GM12878 (cell line): Measurements from ENCODE around the gene PRKN. TPM values are rescaled to one million over a fixed set of nuclear protein-coding genes. Genes with fewer than 3 reads are reported as not detected.

ENCODE experiments used
- ATAC-seq: fragments of 200-7000 bp; cut with Tn5 transposase; 3 replicates; pipeline ENCODE4 v1.9.1; 2020; ENCODE audit warnings: mild to moderate bottlenecking, moderate library complexity
- BruUV-seq: library from RNA; stranded (reverse); fragments of 400-500 nt; replicated peaks from 2 replicates; lab custom pipeline; 2021; lab: Mats Ljungman, UMichigan
- CTCF ChIA-PET: fragments of 300-600 bp; sonication (Branson Sonifier 250); formaldehyde crosslinking; extraction: SDS; loops from one replicate; lab custom pipeline; 2021; ENCODE audit warnings: inconsistent platforms; lab: Yijun Ruan, JAX
- POLR2A ChIA-PET: fragments of 350-600 bp; formaldehyde crosslinking; extraction: SDS; loops from one replicate; lab custom pipeline; 2021; ENCODE audit warnings: inconsistent platforms; lab: Charles Lee
- RAD21 ChIA-PET: fragments of 300-600 bp; sonication (Branson Sonifier 250); formaldehyde crosslinking; loops from one replicate; lab custom pipeline; 2023; ENCODE audit warnings: antibody characterized with exemption; ENCODE audit not compliant: unreplicated experiment; lab: Charles Lee
- SMC1A ChIA-PET: fragments of 300-600 bp; sonication (Branson Sonifier 250); formaldehyde crosslinking; loops from one replicate; lab custom pipeline; 2023; ENCODE audit not compliant: unreplicated experiment, uncharacterized antibody; lab: Charles Lee
- DNase-seq: peaks from one replicate; pipeline ENCODE4 v3.0.0-alpha.2; 2011; ENCODE audit warnings: low read depth, low spot score
- FAIRE-seq: peaks from 3 replicates; lab custom pipeline; 2011; peaks lifted over from hg19 to GRCh38; lab: Jason Lieb, UNC
- H2AFZ ChIP-seq: 2 replicates; pipeline ENCODE4 v1.6.0; 2011; ENCODE audit warnings: low read depth, low read length, control low read depth; ENCODE audit not compliant: control insufficient read depth
- H3K27ac ChIP-seq: 2 replicates; pipeline ENCODE4 v1.5.1; 2011; ENCODE audit warnings: control low read depth; ENCODE audit not compliant: control insufficient read depth, insufficient read depth
- H3K27me3 ChIP-seq, 2 experiments: replicated peaks in 1 of 2; 2 replicates each; pipeline versions ENCODE4 v1.6.0 to v1.6.1; 2011; ENCODE audit warnings: low read length in 1 of 2; ENCODE audit not compliant: control insufficient read depth in 2 of 2, insufficient read depth in 2 of 2
- H3K36me3 ChIP-seq, 2 experiments: 2 replicates each; pipeline ENCODE4 v1.5.1; 2011; ENCODE audit warnings: low read length in 1 of 2; ENCODE audit not compliant: control insufficient read depth in 2 of 2, insufficient read depth in 2 of 2
- H3K4me1 ChIP-seq: 2 replicates; pipeline ENCODE4 v1.6.1; 2011; ENCODE audit warnings: mild to moderate bottlenecking, low read length, moderate library complexity, mixed read lengths; ENCODE audit not compliant: control insufficient read depth, insufficient read depth
- H3K4me2 ChIP-seq: 2 replicates; pipeline ENCODE4 v1.6.0; 2011; ENCODE audit warnings: control low read depth; ENCODE audit not compliant: control insufficient read depth, insufficient read depth
- H3K4me3 ChIP-seq: fragments of 200-600 bp; sonication (generic); 2 replicates; pipeline ENCODE4 v1.5.1; 2016
- H3K79me2 ChIP-seq: 2 replicates; pipeline ENCODE4 v1.6.0; 2011; ENCODE audit warnings: low read length; ENCODE audit not compliant: control insufficient read depth, insufficient read depth
- H3K9ac ChIP-seq: 2 replicates; pipeline ENCODE4 v1.8.0; 2011; ENCODE audit warnings: low read length, control low read depth, mixed read lengths; ENCODE audit not compliant: control insufficient read depth, insufficient read depth
- H3K9me3 ChIP-seq: replicated peaks from 3 replicates; pipeline ENCODE4 v1.5.1; 2011; ENCODE audit warnings: mild to moderate bottlenecking, low read length; ENCODE audit not compliant: control insufficient read depth, insufficient read depth
- H4K20me1 ChIP-seq: 2 replicates; pipeline ENCODE4 v1.6.0; 2011; ENCODE audit not compliant: control insufficient read depth, insufficient read depth
- ASH2L ChIP-seq: fragments of 300-600, 200-600 bp; sonication (generic); IDR thresholded peaks from 2 replicates; pipeline ENCODE4 v1.6.1; 2017; ENCODE audit warnings: low read depth, mild to moderate bottlenecking, borderline replicate concordance
- ATF7 ChIP-seq: fragments of 450-650 bp; IDR thresholded peaks from 2 replicates; pipeline ENCODE4 v1.6.1; 2016; ENCODE audit warnings: low read depth, mild to moderate bottlenecking
- CBFB ChIP-seq: IDR thresholded peaks from 2 replicates; pipeline ENCODE4 v1.6.1; 2016; ENCODE audit warnings: antibody characterized with exemption, low read depth
- CBX5 ChIP-seq: sonication (generic); IDR thresholded peaks from 2 replicates; pipeline ENCODE4 v1.6.1; 2016; ENCODE audit warnings: low read depth, moderate library complexity, mild to moderate bottlenecking, inconsistent platforms
- CUX1 ChIP-seq: IDR thresholded peaks from 2 replicates; pipeline ENCODE4 v1.6.1; 2012; ENCODE audit warnings: improper control_type of control experiment, low read depth, low read length; ENCODE audit not compliant: insufficient replicate concordance
- HCFC1 ChIP-seq: fragments of 150-350 bp; IDR thresholded peaks from 2 replicates; pipeline ENCODE4 v1.6.1; 2014; ENCODE audit warnings: low read length
- HDAC6 ChIP-seq: fragments of 200-600 bp; sonication (generic); IDR thresholded peaks from one replicate; pipeline ENCODE4 v1.8.0; 2017; ENCODE audit warnings: antibody characterized with exemption; ENCODE audit not compliant: unreplicated experiment
- IKZF1 ChIP-seq: fragments of 450-650 bp; conservative IDR thresholded peaks from 2 replicates; pipeline ENCODE4 v1.6.1; 2017; ENCODE audit warnings: antibody characterized with exemption, mild to moderate bottlenecking
- MEF2A ChIP-seq: IDR thresholded peaks from 2 replicates; pipeline ENCODE4 v1.6.1; 2011; ENCODE audit warnings: low read depth, mild to moderate bottlenecking, low read length, moderate library complexity; ENCODE audit not compliant: insufficient read depth
- NFYA ChIP-seq: IDR thresholded peaks from 2 replicates; pipeline ENCODE4 v1.6.1; 2011; ENCODE audit warnings: low read depth, mild to moderate bottlenecking, low read length, improper control_type of control experiment, borderline replicate concordance
- NR2F1 ChIP-seq: fragments of 450-650 bp; conservative IDR thresholded peaks from 2 replicates; pipeline ENCODE4 v1.6.1; 2017; ENCODE audit warnings: mild to moderate bottlenecking
- POLR2AphosphoS5 ChIP-seq: IDR thresholded peaks from 2 replicates; pipeline ENCODE4 v1.6.1; 2011; ENCODE audit warnings: mild to moderate bottlenecking, low read length, inconsistent platforms
- RBBP5 ChIP-seq: fragments of 200-600 bp; sonication (generic); conservative IDR thresholded peaks from 2 replicates; pipeline ENCODE4 v1.6.1; 2016
- SMAD1 ChIP-seq: fragments of 450-650 bp; IDR thresholded peaks from 2 replicates; pipeline ENCODE4 v1.6.1; 2018; ENCODE audit warnings: mild to moderate bottlenecking, low read depth; ENCODE audit not compliant: partially characterized antibody
- SREBF2 ChIP-seq: IDR thresholded peaks from 2 replicates; pipeline ENCODE4 v1.6.1; 2012; ENCODE audit warnings: mild to moderate bottlenecking, low read length
- SRF ChIP-seq, 2 experiments: IDR thresholded peaks; 2 replicates each; pipeline ENCODE4 v1.6.1; 2011; ENCODE audit warnings: low read depth in 2 of 2, low read length in 2 of 2, mild to moderate bottlenecking in 1 of 2, moderate library complexity in 1 of 2
- ZNF274 ChIP-seq: IDR thresholded peaks from one replicate; pipeline ENCODE4 v1.8.0; 2011; ENCODE audit not compliant: insufficient read length, insufficient read depth
- ZNF384 ChIP-seq: IDR thresholded peaks from 2 replicates; pipeline ENCODE4 v1.6.1; 2012; ENCODE audit warnings: low read depth, mild to moderate bottlenecking, low read length, improper control_type of control experiment, borderline replicate concordance
- WGBS: methylation state at CpG from one replicate; pipeline ENCODE4 v1.1.6; 2016; ENCODE audit warnings: low lambda C conversion rate; ENCODE audit not compliant: insufficient replicate concordance, insufficient coverage; ENCODE audit errors: missing lambda C conversion rate; 5-methylcytosine and 5-hydroxymethylcytosine counted together
- in situ Hi-C: fragments of 300-500 bp; cut with MboI; formaldehyde crosslinking; loops from 9 replicates; pipeline ENCODE4 v1.14.3; 2018; ENCODE audit warnings: mixed read lengths
- intact Hi-C: fragments of 100-400 bp; cut with micrococcal nuclease; formaldehyde crosslinking; loops from one replicate; pipeline ENCODE4 v1.14.2; 2022; ENCODE audit not compliant: unreplicated experiment
- polyA plus RNA-seq, 11 experiments: library from polyadenylated mRNA; depleted of rRNA in 4 of 11; unstranded in 6 of 11; stranded (reverse) in 5 of 11; fragments of >200 nt; fragmentation: Nextera tagmentation in 4 of 11; fragmentation: Illumina TruSeq in 1 of 11; extraction: Ambion mirVana in 4 of 11; extraction: Trizol in 1 of 11; gene quantifications; 1 replicate in 1 of 11; 2 replicates in 10 of 11; pipeline versions ENCODE4 v1.2.1 to v1.2.3, GENCODE V29; 2011 to 2016; ENCODE audit warnings: inconsistent platforms in 2 of 11, missing spikeins in 2 of 11, low read depth in 1 of 11
- total RNA-seq, 4 experiments: library from RNA; depleted of rRNA in 3 of 4; stranded (reverse); fragments of >200 nt in 3 of 4; fragmentation: Illumina TruSeq in 1 of 4; extraction: Trizol in 1 of 4; gene quantifications; 2 replicates each; pipeline versions ENCODE4 v1.2.1 to v1.2.3, GENCODE V29; 2013 to 2021
- TF ChIP-seq, protein P1 (sequence below): fragments of 450-650 bp; IDR thresholded peaks from 2 replicates; pipeline ENCODE4 v1.6.1; 2016; ENCODE audit warnings: mild to moderate bottlenecking

Gene PRKN
- total and polyA plus RNA-seq, 10 of the 15 experiments (the other 5 are each of a cell fraction or from before 2014, with no cell fraction given): 0.06 to 0.09 TPM; not detected in 8

- no peaks in the 10 kb centered on the region for H4K20me1 ChIP-seq
- TF ChIP-seq SREBF2: no peak
- no peak for TF ChIP-seq POLR2AphosphoS5
- no peak for TF ChIP-seq SRF (IDR thresholded peaks at IDR 0.05; ENCODE audit: low read depth in 2 of 2, low read length in 2 of 2)
- no peak for TF ChIP-seq NFYA
- no peak for TF ChIP-seq NR2F1
- TF ChIP-seq, protein P1, sequence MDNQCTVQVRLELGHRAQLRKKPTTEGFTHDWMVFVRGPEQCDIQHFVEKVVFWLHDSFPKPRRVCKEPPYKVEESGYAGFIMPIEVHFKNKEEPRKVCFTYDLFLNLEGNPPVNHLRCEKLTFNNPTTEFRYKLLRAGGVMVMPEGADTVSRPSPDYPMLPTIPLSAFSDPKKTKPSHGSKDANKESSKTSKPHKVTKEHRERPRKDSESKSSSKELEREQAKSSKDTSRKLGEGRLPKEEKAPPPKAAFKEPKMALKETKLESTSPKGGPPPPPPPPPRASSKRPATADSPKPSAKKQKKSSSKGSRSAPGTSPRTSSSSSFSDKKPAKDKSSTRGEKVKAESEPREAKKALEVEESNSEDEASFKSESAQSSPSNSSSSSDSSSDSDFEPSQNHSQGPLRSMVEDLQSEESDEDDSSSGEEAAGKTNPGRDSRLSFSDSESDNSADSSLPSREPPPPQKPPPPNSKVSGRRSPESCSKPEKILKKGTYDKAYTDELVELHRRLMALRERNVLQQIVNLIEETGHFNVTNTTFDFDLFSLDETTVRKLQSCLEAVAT: no peak
- no peak for TF ChIP-seq CBFB
- no peak for TF ChIP-seq IKZF1
- TF ChIP-seq ZNF274: no peak
- TF ChIP-seq RBBP5: no peak
- TF ChIP-seq HCFC1: no peak
- no peak for TF ChIP-seq CBX5
- TF ChIP-seq HDAC6: no peak
- TF ChIP-seq MEF2A: no peak
- no peak for TF ChIP-seq CUX1
- no peak for TF ChIP-seq ZNF384
- no peak for TF ChIP-seq ASH2L
- no peak for TF ChIP-seq SMAD1
- no peak for TF ChIP-seq ATF7
- no peaks in the 10 kb centered on the region for H3K79me2 ChIP-seq
- no TSS peak for BruUV-seq
- ChIA-PET RAD21 (no interaction called here), SMC1A (no interaction called here), CTCF (interaction anchor here (0.7 to 3.0 kb wide), 4 partner anchors 8 to 305 kb away, joined by 3 to 27 read pairs (median 10); no protein-coding TSS in a partner anchor), POLR2A (no interaction called here)
- no peaks in the 10 kb centered on the region for H3K9me3 ChIP-seq
- in situ Hi-C loops (loop anchor here (10.0 kb wide), 2 partner anchors 272 to 302 kb away; no protein-coding TSS in a partner anchor), intact Hi-C loops (loop anchor here (5.0 kb wide), 1 partner anchor 264 kb away; no protein-coding TSS in a partner anchor)
- no peak overlapping the region for H3K4me2 ChIP-seq
- FAIRE-seq: no peak
- no peak overlapping the region for H3K4me3 ChIP-seq
- H3K36me3 ChIP-seq: no peaks in the 10 kb centered on the region
- DNase-seq: no peak
- H3K27me3 ChIP-seq: no peaks in the 10 kb centered on the region
- no peaks in the 10 kb centered on the region for H3K4me1 ChIP-seq
- no peak overlapping the region for H3K9ac ChIP-seq
- H3K27ac ChIP-seq: no peak overlapping the region
- ATAC-seq: no peak
- no peak overlapping the region for H2AFZ ChIP-seq
- whole genome bisulfite sequencing: 2% methylated on average over 2 of the region's 2 CpGs
Measured at GRCh38 chr6:161696801-161697200, 1030.8 kb downstream of the PRKN start.
